Measurements from ENCODE around the gene APOBEC3G. TPM values are rescaled to one million over a fixed set of nuclear protein-coding genes. Genes with fewer than 3 reads are reported as not detected.

APOBEC3G gene
- total and polyA plus RNA-seq, 2 experiments from 2014 or later: 2.1 to 3.3 TPM

GRCh38 chr22:39088685-39089032 is 11.6 kb downstream of the APOBEC3G start (continued):
- no peak for TF ChIP-seq CTCF (conservative IDR thresholded peaks at IDR 0.05; ENCODE audit: low read depth in 2 of 2)
- TF ChIP-seq NANOG (IDR thresholded peaks at IDR 0.05; ENCODE audit: borderline replicate concordance): no peak
- no peak for TF ChIP-seq STAT1 (IDR thresholded peaks at IDR 0.05; ENCODE audit: unreplicated experiment)
- no peak for TF ChIP-seq EZH2 (IDR thresholded peaks at IDR 0.05; ENCODE audit: low read depth, unreplicated experiment)

- no peaks in the 10 kb centered on the region for H3K36me3 Mint-ChIP-seq (ENCODE audit: low read depth)
- H3K9me2 ChIP-seq (ENCODE audit: insufficient read depth): no peaks in the 10 kb centered on the region
- H3K36me3 ChIP-seq (ENCODE audit: insufficient read depth): no peaks in the 10 kb centered on the region
- H3K9me3 Mint-ChIP-seq: no peaks in the 10 kb centered on the region
- no peak overlapping the region for H3K4me2 ChIP-seq
- no peak overlapping the region for H3K4me3 ChIP-seq
- H3K27ac ChIP-seq (ENCODE audit: low read depth): no peak overlapping the region
- H3K4me1 Mint-ChIP-seq: peaks cover 20% of the 10 kb centered on the region
- no peak overlapping the region for H3K4me3 Mint-ChIP-seq
- H3K27me3 Mint-ChIP-seq (ENCODE audit: insufficient read depth, low read depth, poor library complexity): peaks cover 17% of the 10 kb centered on the region
- no peaks in the 10 kb centered on the region for H4K20me1 ChIP-seq (replicated peaks; ENCODE audit: insufficient read depth)
- H3K27me3 ChIP-seq (ENCODE audit: insufficient read depth): no peaks in the 10 kb centered on the region
- TF ChIP-seq CREB1 (CRISPR knock-in tag; IDR thresholded peaks at IDR 0.05; ENCODE audit: low read depth) (no peak), EZH2 (IDR thresholded peaks at IDR 0.05; ENCODE audit: low read depth, unreplicated experiment) (no peak), ETS1 (IDR thresholded peaks at IDR 0.05) (no peak), REST (IDR thresholded peaks at IDR 0.05; ENCODE audit: unreplicated experiment) (no peak), ZNF331 (CRISPR knock-in tag; IDR thresholded peaks at IDR 0.05; ENCODE audit: low read depth) (no peak), NANOG (IDR thresholded peaks at IDR 0.05; ENCODE audit: borderline replicate concordance) (no peak), EZH2phosphoT487 (IDR thresholded peaks at IDR 0.05; ENCODE audit: unreplicated experiment) (no peak), ZNF114 (CRISPR knock-in tag; IDR thresholded peaks at IDR 0.05) (no peak), STAT1 (IDR thresholded peaks at IDR 0.05; ENCODE audit: unreplicated experiment) (no peak), ZNF462 (CRISPR knock-in tag; IDR thresholded peaks at IDR 0.05) (no peak)
- H3K27ac Mint-ChIP-seq: no peak overlapping the region
- ATAC-seq (no peak), DNase-seq (ENCODE audit: low spot score) (no peak)
- H3F3A ChIP-seq (replicated peaks; ENCODE audit: low read depth): no peaks in the 10 kb centered on the region
- no peak overlapping the region for H2AFZ ChIP-seq
- H3K79me2 ChIP-seq (replicated peaks; ENCODE audit: insufficient read depth): no peaks in the 10 kb centered on the region
- H3K4me1 ChIP-seq (ENCODE audit: insufficient read depth): peaks cover 5% of the 10 kb centered on the region; the same call in 1 of the 2 replicates
Observed at GRCh38 chr22:39089928-39090327, 12.9 kb downstream of the APOBEC3G start.
